IMR-90 (cell line): ENCODE data around the gene NCAPH2. TPM values are rescaled to one million over a fixed set of nuclear protein-coding genes. Genes with fewer than 3 reads are reported as not detected.

Experiments used
- ATAC-seq: fragments of 200-7000 bp; cut with Tn5 transposase; 2 replicates; pipeline ENCODE4 v1.9.1; 2020; ENCODE audit warnings: low read depth, mild to moderate bottlenecking, moderate library complexity
- BruUV-seq: library from RNA; stranded (reverse); fragments of 400-500 nt; replicated peaks from 2 replicates; lab custom pipeline; 2021; lab: Mats Ljungman, UMichigan
- CTCF ChIA-PET: fragments of 300-600 bp; formaldehyde crosslinking; extraction: SDS; loops from one replicate; lab custom pipeline; 2021; ENCODE audit warnings: antibody characterized with exemption; lab: Yijun Ruan, JAX
- POLR2A ChIA-PET: fragments of 300-600 bp; sonication (Branson Sonifier 250); formaldehyde crosslinking; loops from one replicate; lab custom pipeline; 2022; ENCODE audit warnings: antibody characterized with exemption; ENCODE audit not compliant: unreplicated experiment; lab: Charles Lee
- DNase-seq: peaks from one replicate; pipeline ENCODE4 v3.0.0; 2013
- H2AFZ ChIP-seq: replicated peaks from 2 replicates; pipeline ENCODE3; 2013; ENCODE audit warnings: low read length, mild to moderate bottlenecking; ENCODE audit not compliant: poor library complexity
- H2AK5ac ChIP-seq: 2 replicates; pipeline ENCODE4 v1.6.1; 2013; ENCODE audit warnings: low read depth, low read length, inconsistent platforms
- H2AK9ac ChIP-seq: replicated peaks from 2 replicates; pipeline ENCODE3; 2013; ENCODE audit warnings: mild to moderate bottlenecking, low read depth, low read length, moderate library complexity; ENCODE audit not compliant: poor library complexity
- H2BK120ac ChIP-seq: 2 replicates; pipeline ENCODE4 v1.6.1; 2013; ENCODE audit warnings: low read depth, low read length, inconsistent platforms
- H2BK15ac ChIP-seq: 3 replicates; pipeline ENCODE4 v1.6.1; 2013; ENCODE audit warnings: low read depth, low read length, inconsistent platforms
- H2BK20ac ChIP-seq: 2 replicates; pipeline ENCODE4 v1.6.1; 2013; ENCODE audit warnings: low read depth, mild to moderate bottlenecking, inconsistent platforms, low read length, moderate library complexity
- H2BK5ac ChIP-seq: 2 replicates; pipeline ENCODE4 v1.6.1; 2013; ENCODE audit warnings: mild to moderate bottlenecking, low read depth, low read length, inconsistent platforms; ENCODE audit not compliant: poor library complexity, severe bottlenecking
- H3K14ac ChIP-seq: replicated peaks from 2 replicates; pipeline ENCODE4 v1.6.1; 2013; ENCODE audit warnings: low read depth, low read length, inconsistent platforms
- H3K18ac ChIP-seq: 2 replicates; pipeline ENCODE4 v1.6.1; 2013; ENCODE audit warnings: low read depth, low read length, control low read depth
- H3K23ac ChIP-seq: 2 replicates; pipeline ENCODE4 v1.6.1; 2013; ENCODE audit warnings: low read depth, low read length, inconsistent platforms
- H3K27ac ChIP-seq: 2 replicates; pipeline ENCODE4 v1.5.1; 2013; ENCODE audit warnings: mild to moderate bottlenecking, control low read depth, low read length; ENCODE audit not compliant: insufficient read depth
- H3K27me3 ChIP-seq: 2 replicates; pipeline ENCODE4 v1.6.1; 2013; ENCODE audit warnings: low read length; ENCODE audit not compliant: control insufficient read depth, insufficient read depth
- H3K36me3 ChIP-seq: 2 replicates; pipeline ENCODE4 v1.6.1; 2013; ENCODE audit warnings: low read length, mixed read lengths; ENCODE audit not compliant: control insufficient read depth, insufficient read depth
- H3K4ac ChIP-seq: 2 replicates; pipeline ENCODE4 v1.6.1; 2013; ENCODE audit warnings: low read depth, low read length, inconsistent platforms
- H3K4me1 ChIP-seq: 2 replicates; pipeline ENCODE4 v1.6.1; 2013; ENCODE audit warnings: low read length, mixed read lengths; ENCODE audit not compliant: control insufficient read depth, insufficient read depth
- H3K4me2 ChIP-seq: 2 replicates; pipeline ENCODE4 v1.6.1; 2013; ENCODE audit warnings: low read depth, mild to moderate bottlenecking, control low read depth, low read length, moderate library complexity
- H3K4me3 ChIP-seq: 2 replicates; pipeline ENCODE4 v1.5.1; 2013; ENCODE audit warnings: low read depth, mild to moderate bottlenecking, control low read depth, low read length, moderate library complexity; ENCODE audit not compliant: insufficient read depth
- H3K56ac ChIP-seq: 2 replicates; pipeline ENCODE4 v1.6.1; 2013; ENCODE audit warnings: low read length, inconsistent platforms; ENCODE audit not compliant: insufficient read depth; ENCODE audit errors: extremely low read depth
- H3K79me1 ChIP-seq, 2 experiments: 2 replicates each; pipeline ENCODE4 v1.6.1; 2013; ENCODE audit warnings: low read length in 2 of 2, inconsistent platforms in 1 of 2, low read depth in 1 of 2
- H3K9ac ChIP-seq: 2 replicates; pipeline ENCODE4 v1.6.1; 2013; ENCODE audit warnings: low read depth, low read length, control low read depth
- H3K9me1 ChIP-seq: 2 replicates; pipeline ENCODE4 v1.6.1; 2013; ENCODE audit warnings: low read length, inconsistent platforms; ENCODE audit not compliant: insufficient read depth
- H3K9me3 ChIP-seq: 2 replicates; pipeline ENCODE4 v1.6.1; 2013; ENCODE audit warnings: low read length; ENCODE audit not compliant: control insufficient read depth, insufficient read depth
- H4K20me1 ChIP-seq: 2 replicates; pipeline ENCODE4 v1.6.1; 2013; ENCODE audit warnings: low read length, inconsistent platforms; ENCODE audit not compliant: insufficient read depth
- H4K5ac ChIP-seq: 2 replicates; pipeline ENCODE4 v1.6.1; 2013; ENCODE audit warnings: mild to moderate bottlenecking, low read depth, low read length, control low read depth
- H4K8ac ChIP-seq, 2 experiments: 2 replicates each; pipeline ENCODE4 v1.6.1; 2013; ENCODE audit warnings: low read depth in 2 of 2, low read length in 2 of 2, control low read depth in 1 of 2, inconsistent platforms in 1 of 2
- H4K91ac ChIP-seq: 2 replicates; pipeline ENCODE4 v1.6.1; 2013; ENCODE audit warnings: low read depth, low read length, inconsistent platforms; ENCODE audit not compliant: insufficient read depth
- CEBPB ChIP-seq: IDR thresholded peaks from 2 replicates; pipeline ENCODE4 v1.6.1; 2012; ENCODE audit warnings: low read depth, low read length, improper control_type of control experiment
- CHD1 ChIP-seq: IDR thresholded peaks from 2 replicates; pipeline ENCODE4 v1.6.1; 2012; ENCODE audit warnings: low read depth, low read length, improper control_type of control experiment
- MAFK ChIP-seq: IDR thresholded peaks from 2 replicates; pipeline ENCODE4 v1.6.1; 2012; ENCODE audit warnings: low read depth, low read length, improper control_type of control experiment
- MXI1 ChIP-seq: IDR thresholded peaks from 2 replicates; pipeline ENCODE4 v1.6.1; 2012; ENCODE audit warnings: low read depth, mild to moderate bottlenecking, low read length, moderate library complexity, borderline replicate concordance
- NFE2L2 ChIP-seq: fragments of 150-350 bp; IDR thresholded peaks from 2 replicates; pipeline ENCODE4 v1.6.1; 2016; ENCODE audit warnings: low read depth, mild to moderate bottlenecking, low read length
- POLR2A ChIP-seq: IDR thresholded peaks from 2 replicates; pipeline ENCODE4 v1.6.1; 2012; ENCODE audit warnings: mild to moderate bottlenecking, low read depth, low read length
- RAD21 ChIP-seq: IDR thresholded peaks from 2 replicates; pipeline ENCODE4 v1.6.1; 2012; ENCODE audit warnings: low read length, improper control_type of control experiment
- RCOR1 ChIP-seq: IDR thresholded peaks from 2 replicates; pipeline ENCODE4 v1.6.1; 2012; ENCODE audit warnings: mild to moderate bottlenecking, low read length, improper control_type of control experiment; ENCODE audit not compliant: insufficient replicate concordance
- RFX5 ChIP-seq: IDR thresholded peaks from 2 replicates; pipeline ENCODE4 v1.8.0; 2012; ENCODE audit warnings: low read depth, mild to moderate bottlenecking, low read length, moderate library complexity
- SMC3 ChIP-seq: fragments of 150-350 bp; IDR thresholded peaks from 2 replicates; pipeline ENCODE4 v1.6.1; 2016; ENCODE audit warnings: low read depth, mild to moderate bottlenecking, antibody characterized with exemption, low read length, moderate library complexity
- WGBS, 2 experiments: methylation state at CpG; one replicate each; pipeline versions ENCODE4 v1.1.5 to v1.1.7; 2013; ENCODE audit warnings: missing lambda C conversion rate in 2 of 2; ENCODE audit not compliant: insufficient read length in 1 of 2; ENCODE audit errors: extremely low coverage in 2 of 2; 5-methylcytosine and 5-hydroxymethylcytosine counted together
- dilution Hi-C: fragments of 300-500 bp; cut with HindIII; formaldehyde crosslinking; loops from one replicate; pipeline ENCODE4 v1.14.3; 2018; ENCODE audit warnings: low sequenced_read_pairs; ENCODE audit not compliant: unreplicated experiment
- in situ Hi-C: fragments of 300-500 bp; cut with MboI; formaldehyde crosslinking; loops from 3 replicates; pipeline ENCODE4 v1.14.3; 2019; ENCODE audit warnings: low sequenced_read_pairs, inconsistent platforms, mixed read lengths
- intact Hi-C: fragments of 100-400 bp; cut with micrococcal nuclease; formaldehyde crosslinking; loops from 2 replicates; pipeline ENCODE4 v1.10.0; 2022
- polyA plus RNA-seq, 3 experiments: library from polyadenylated mRNA; depleted of rRNA; stranded (reverse); fragments of >200 nt; gene quantifications; 2 replicates each; pipeline ENCODE4 v1.2.3, GENCODE V29; 2012; ENCODE audit warnings: low replicate concordance in 1 of 3
- total RNA-seq: library from RNA; depleted of rRNA; stranded (reverse); fragments of >200 nt; gene quantifications from 2 replicates; pipeline ENCODE4 v1.2.3, GENCODE V29; 2012
- TF ChIP-seq, protein P1 (sequence below): conservative IDR thresholded peaks from 2 replicates; pipeline ENCODE4 v1.5.1; 2012; ENCODE audit warnings: mild to moderate bottlenecking, low read depth, low read length, improper control_type of control experiment
- TF ChIP-seq, protein P2 (sequence below): fragments of 150-350 bp; IDR thresholded peaks from 2 replicates; pipeline ENCODE4 v1.6.1; 2017; ENCODE audit warnings: mild to moderate bottlenecking, antibody characterized with exemption, low read length, low read depth
- TF ChIP-seq, protein P3 (sequence below): fragments of 150-350 bp; IDR thresholded peaks from 2 replicates; pipeline ENCODE4 v1.6.1; 2016; ENCODE audit warnings: low read depth, mild to moderate bottlenecking, low read length, moderate library complexity, borderline replicate concordance

The NCAPH2 gene
- total and polyA plus RNA-seq, 2 of the 4 experiments (the other 2 are of a cell fraction), result 30.2 to 38.5 TPM

DNA sequence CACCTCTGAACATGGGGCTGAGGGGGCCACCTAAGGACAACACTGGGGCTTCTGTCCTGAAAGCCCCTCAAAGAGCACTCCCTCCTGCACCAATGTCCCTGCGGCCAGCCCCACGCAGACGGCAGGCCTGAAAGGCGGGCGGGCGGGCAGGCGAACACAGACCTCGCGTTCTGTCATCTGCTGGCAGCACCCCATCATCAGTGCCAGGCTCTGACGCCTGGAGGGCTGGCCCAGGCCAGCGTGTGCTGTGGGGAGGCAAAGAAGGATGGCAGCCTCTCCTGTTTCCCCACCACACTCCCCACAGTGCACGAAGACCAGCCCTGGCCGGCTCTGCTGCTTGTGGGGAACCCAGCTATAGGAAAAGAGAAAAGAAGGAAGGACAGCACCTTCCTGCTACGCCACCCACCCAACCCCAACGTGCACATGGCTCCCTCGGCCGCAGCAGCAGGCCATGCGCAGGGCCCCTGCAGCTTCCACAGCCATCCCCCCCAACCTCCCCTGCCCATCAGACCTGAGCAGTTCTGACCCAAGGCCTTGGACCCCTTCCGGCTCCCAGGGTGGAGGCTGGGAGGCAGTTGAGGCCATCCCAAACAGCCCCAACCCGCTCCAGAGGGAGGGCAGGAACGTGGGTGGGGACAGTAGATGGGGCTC, 36.7 kb upstream of the NCAPH2 start:
- H2AK9ac ChIP-seq, result no peak overlapping the region
- TF ChIP-seq RCOR1 (no peak), POLR2A (no peak), CEBPB (no peak), RFX5 (no peak), RAD21 (no peak), NFE2L2 (no peak), CHD1 (no peak), MXI1 (no peak), SMC3 (no peak), MAFK (no peak)
- TF ChIP-seq, protein P1, sequence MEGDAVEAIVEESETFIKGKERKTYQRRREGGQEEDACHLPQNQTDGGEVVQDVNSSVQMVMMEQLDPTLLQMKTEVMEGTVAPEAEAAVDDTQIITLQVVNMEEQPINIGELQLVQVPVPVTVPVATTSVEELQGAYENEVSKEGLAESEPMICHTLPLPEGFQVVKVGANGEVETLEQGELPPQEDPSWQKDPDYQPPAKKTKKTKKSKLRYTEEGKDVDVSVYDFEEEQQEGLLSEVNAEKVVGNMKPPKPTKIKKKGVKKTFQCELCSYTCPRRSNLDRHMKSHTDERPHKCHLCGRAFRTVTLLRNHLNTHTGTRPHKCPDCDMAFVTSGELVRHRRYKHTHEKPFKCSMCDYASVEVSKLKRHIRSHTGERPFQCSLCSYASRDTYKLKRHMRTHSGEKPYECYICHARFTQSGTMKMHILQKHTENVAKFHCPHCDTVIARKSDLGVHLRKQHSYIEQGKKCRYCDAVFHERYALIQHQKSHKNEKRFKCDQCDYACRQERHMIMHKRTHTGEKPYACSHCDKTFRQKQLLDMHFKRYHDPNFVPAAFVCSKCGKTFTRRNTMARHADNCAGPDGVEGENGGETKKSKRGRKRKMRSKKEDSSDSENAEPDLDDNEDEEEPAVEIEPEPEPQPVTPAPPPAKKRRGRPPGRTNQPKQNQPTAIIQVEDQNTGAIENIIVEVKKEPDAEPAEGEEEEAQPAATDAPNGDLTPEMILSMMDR, result no peak
- TF ChIP-seq, protein P2, sequence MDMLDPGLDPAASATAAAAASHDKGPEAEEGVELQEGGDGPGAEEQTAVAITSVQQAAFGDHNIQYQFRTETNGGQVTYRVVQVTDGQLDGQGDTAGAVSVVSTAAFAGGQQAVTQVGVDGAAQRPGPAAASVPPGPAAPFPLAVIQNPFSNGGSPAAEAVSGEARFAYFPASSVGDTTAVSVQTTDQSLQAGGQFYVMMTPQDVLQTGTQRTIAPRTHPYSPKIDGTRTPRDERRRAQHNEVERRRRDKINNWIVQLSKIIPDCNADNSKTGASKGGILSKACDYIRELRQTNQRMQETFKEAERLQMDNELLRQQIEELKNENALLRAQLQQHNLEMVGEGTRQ, result no peak
- TF ChIP-seq, protein P3, sequence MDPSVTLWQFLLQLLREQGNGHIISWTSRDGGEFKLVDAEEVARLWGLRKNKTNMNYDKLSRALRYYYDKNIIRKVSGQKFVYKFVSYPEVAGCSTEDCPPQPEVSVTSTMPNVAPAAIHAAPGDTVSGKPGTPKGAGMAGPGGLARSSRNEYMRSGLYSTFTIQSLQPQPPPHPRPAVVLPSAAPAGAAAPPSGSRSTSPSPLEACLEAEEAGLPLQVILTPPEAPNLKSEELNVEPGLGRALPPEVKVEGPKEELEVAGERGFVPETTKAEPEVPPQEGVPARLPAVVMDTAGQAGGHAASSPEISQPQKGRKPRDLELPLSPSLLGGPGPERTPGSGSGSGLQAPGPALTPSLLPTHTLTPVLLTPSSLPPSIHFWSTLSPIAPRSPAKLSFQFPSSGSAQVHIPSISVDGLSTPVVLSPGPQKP, result no peak
- no peak overlapping the region for H2BK15ac ChIP-seq
- POLR2A ChIA-PET, result no interaction called here
- no peak overlapping the region for H3K9ac ChIP-seq
- peaks cover 25% of the 10 kb centered on the region for H3K4me1 ChIP-seq
- H3K27ac ChIP-seq, result no peak overlapping the region
- no peak overlapping the region for H4K5ac ChIP-seq
- no peak overlapping the region for H3K14ac ChIP-seq
- H2BK120ac ChIP-seq, result no peak overlapping the region
- no TSS peak for BruUV-seq
- H3K56ac ChIP-seq, result no peak overlapping the region
- no peak overlapping the region for H3K18ac ChIP-seq
- H3K4ac ChIP-seq, result no peak overlapping the region
- peaks cover 20% of the 10 kb centered on the region for H3K9me1 ChIP-seq
- ATAC-seq (no peak), DNase-seq (no peak)
- peak overlapping the region; percentile 7 for H2AFZ ChIP-seq
- H3K36me3 ChIP-seq, result peaks cover 18% of the 10 kb centered on the region
- in situ Hi-C loops (no loop called here), intact Hi-C loops (no loop called here), dilution Hi-C loops (no loop called here)
- H3K4me2 ChIP-seq, result no peak overlapping the region
- H4K20me1 ChIP-seq, result peaks cover 67% of the 10 kb centered on the region
- no peak overlapping the region for H4K91ac ChIP-seq
- no CpG with 5 or more reads among the region's 21 CpGs for WGBS, 2 experiments
- H3K4me3 ChIP-seq, result no peak overlapping the region
- no peak overlapping the region for H2BK5ac ChIP-seq
- H2AK5ac ChIP-seq, result no peak overlapping the region
- H3K27me3 ChIP-seq, result no peaks in the 10 kb centered on the region
- no peak overlapping the region for H2BK20ac ChIP-seq
- peaks cover 24 to 76% of the 10 kb centered on the region in 2 experiments; a peak in 3 of 4 replicates for H3K79me1 ChIP-seq
- no peak overlapping the region for H4K8ac ChIP-seq
- H3K23ac ChIP-seq, result no peak overlapping the region
- H3K9me3 ChIP-seq, result no peaks in the 10 kb centered on the region
- CTCF ChIA-PET, result no interaction called here
